Upper lobe of right lung (tissue), 1 donor: ENCODE data around the gene RNF39. TPM values are rescaled to one million over a fixed set of nuclear protein-coding genes. Genes with fewer than 3 reads are reported as not detected.
A peak's percentile ranks its signal among the peaks of the same experiment; 100 is the strongest.

Experiments used
- ATAC-seq: fragments of 200-7000 bp; cut with Tn5 transposase; one replicate; pipeline ENCODE4 v1.9.1; 2020; ENCODE audit warnings: mild to moderate bottlenecking, moderate library complexity
- DNase-seq: peaks from one replicate; pipeline ENCODE4 v3.0.0-alpha.2; 2020
- H3K27ac ChIP-seq: fragments of 200-600 bp; one replicate; pipeline ENCODE4 v1.8.0; 2022
- H3K27me3 ChIP-seq: fragments of 200-600 bp; one replicate; pipeline ENCODE4 v1.8.0; 2022; ENCODE audit warnings: mild to moderate bottlenecking
- H3K36me3 ChIP-seq: fragments of 200-600 bp; one replicate; pipeline ENCODE4 v1.8.0; 2022
- H3K4me1 ChIP-seq: fragments of 200-600 bp; one replicate; pipeline ENCODE4 v1.8.0; 2022
- H3K4me3 ChIP-seq: fragments of 200-600 bp; one replicate; pipeline ENCODE4 v1.8.0; 2022; ENCODE audit warnings: mild to moderate bottlenecking
- H3K9me3 ChIP-seq: fragments of 200-600 bp; one replicate; pipeline ENCODE4 v1.8.0; 2022
- CTCF ChIP-seq: fragments of 200-600 bp; IDR thresholded peaks from one replicate; pipeline ENCODE4 v1.8.0; 2022; ENCODE audit warnings: antibody characterized with exemption
- intact Hi-C: fragments of 100-400 bp; cut with DNase I; formaldehyde crosslinking; loops from one replicate; pipeline ENCODE4 v1.11.0; 2022
- total RNA-seq: library from RNA; stranded (reverse); fragmentation: NEBNext Ultra II Directional; extraction: Animal tissue kit (Norgen Biotek cat#: 25700); gene quantifications from one replicate; pipeline ENCODE4 v1.2.1, GENCODE V29; 2021
- donor health status: DM: no; HTN: yes; CAD: no; lungs with severe emphysema.

Gene RNF39
- total RNA-seq, 1 donor from 2014 or later = 2.4 TPM

DNA sequence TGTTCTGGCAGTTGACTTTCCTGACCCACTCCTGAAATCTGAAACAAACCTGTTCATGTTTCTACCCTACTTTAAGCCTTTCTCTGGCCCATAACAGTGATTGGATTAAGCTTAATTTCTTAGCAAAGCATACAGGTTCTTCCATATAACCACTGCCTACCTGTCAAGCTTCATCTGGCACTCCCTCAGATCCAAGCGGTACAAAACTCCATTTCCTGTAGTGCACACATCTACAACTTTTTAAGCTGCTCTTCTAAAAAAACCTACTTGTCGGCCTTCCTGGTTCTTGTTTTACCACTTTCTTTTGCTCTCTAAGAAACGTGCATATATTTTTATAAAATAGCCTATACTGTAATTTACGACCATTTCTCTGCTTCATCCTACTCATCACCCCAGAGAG, 9.5 kb downstream of the RNF39 start:
- no peak for TF ChIP-seq CTCF
- ATAC-seq (no peak), DNase-seq (no peak)
- intact Hi-C loops = no loop called here
- H3K27me3 ChIP-seq = no peaks in the 10 kb centered on the region
- peak overlapping the region; percentile 73 for H3K4me3 ChIP-seq
- peak overlapping the region; percentile 86 for H3K27ac ChIP-seq
- peaks cover 24% of the 10 kb centered on the region for H3K4me1 ChIP-seq
- H3K36me3 ChIP-seq = peaks cover 10% of the 10 kb centered on the region
- H3K9me3 ChIP-seq = no peaks in the 10 kb centered on the region

DNA sequence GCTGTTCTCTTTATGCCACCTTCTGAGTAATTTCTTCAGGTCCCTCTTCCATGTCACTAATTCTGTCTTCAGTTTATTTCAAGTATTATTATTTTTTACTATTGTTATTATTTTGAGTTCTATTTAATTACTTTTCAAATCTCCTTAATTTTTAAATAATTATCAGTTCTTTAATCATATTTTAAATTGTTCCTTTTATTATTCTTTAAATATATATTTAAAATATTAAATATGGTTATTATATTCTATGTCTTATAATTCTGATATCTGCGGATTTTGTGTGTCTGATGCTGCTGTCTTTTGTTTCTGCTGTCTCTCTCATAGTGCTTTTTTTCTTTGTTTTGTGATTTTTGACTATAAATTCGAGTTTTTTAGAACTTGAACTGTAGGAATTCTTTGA, 12.3 kb downstream of the RNF39 start:
- intact Hi-C loops = no loop called here
- no peak for TF ChIP-seq CTCF
- ATAC-seq (no peak), DNase-seq (no peak)
- Histone ChIP-seq H3K36me3 (peaks cover 4% of the 10 kb centered on the region), H3K27me3 (no peaks in the 10 kb centered on the region), H3K27ac (no peak overlapping the region), H3K9me3 (no peaks in the 10 kb centered on the region), H3K4me1 (peaks cover 32% of the 10 kb centered on the region), H3K4me3 (no peak overlapping the region)

DNA sequence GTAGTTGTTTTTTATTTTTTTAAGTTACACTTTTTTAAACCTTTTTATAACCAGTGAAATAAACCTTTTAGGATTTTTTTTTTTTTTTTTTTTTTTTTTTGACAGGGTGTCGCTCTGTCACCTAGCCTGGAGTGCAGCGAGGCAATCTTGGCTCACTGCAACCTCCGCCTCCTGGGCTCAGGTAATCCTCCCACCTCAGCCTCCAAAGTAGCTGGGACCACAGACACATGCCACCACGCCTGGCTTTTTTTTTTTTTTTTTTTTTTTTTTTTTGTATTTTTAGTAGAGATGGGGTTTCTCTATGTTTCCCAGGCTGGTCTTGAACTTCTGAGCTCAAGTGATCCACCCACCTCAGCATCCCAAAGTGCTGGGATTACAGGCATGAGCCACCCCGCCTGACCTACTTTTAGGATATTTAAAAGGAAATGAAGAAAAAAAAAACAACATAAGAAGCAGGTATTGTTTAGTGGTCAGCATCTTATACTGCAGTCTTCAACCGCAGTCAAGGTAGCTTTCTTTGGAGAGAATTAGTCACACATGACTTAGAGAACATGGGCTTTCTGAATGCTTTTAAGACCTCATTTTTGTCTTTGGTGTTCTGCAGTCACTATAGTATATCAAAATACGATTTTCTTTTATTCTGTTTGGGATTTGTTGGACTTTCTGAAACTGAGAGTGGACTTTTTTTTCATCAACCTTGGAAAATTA, 12.9 kb downstream of the RNF39 start:
- peak overlapping the region; percentile 78 for H3K4me3 ChIP-seq
- H3K36me3 ChIP-seq = peaks cover 9% of the 10 kb centered on the region
- no peak for DNase-seq
- no peaks in the 10 kb centered on the region for H3K9me3 ChIP-seq
- H3K27me3 ChIP-seq = no peaks in the 10 kb centered on the region
- peak overlapping the region; percentile 90 for H3K27ac ChIP-seq
- intact Hi-C loops = no loop called here
- H3K4me1 ChIP-seq = peaks cover 26% of the 10 kb centered on the region
- TF ChIP-seq CTCF = no peak
- no peak for ATAC-seq

DNA sequence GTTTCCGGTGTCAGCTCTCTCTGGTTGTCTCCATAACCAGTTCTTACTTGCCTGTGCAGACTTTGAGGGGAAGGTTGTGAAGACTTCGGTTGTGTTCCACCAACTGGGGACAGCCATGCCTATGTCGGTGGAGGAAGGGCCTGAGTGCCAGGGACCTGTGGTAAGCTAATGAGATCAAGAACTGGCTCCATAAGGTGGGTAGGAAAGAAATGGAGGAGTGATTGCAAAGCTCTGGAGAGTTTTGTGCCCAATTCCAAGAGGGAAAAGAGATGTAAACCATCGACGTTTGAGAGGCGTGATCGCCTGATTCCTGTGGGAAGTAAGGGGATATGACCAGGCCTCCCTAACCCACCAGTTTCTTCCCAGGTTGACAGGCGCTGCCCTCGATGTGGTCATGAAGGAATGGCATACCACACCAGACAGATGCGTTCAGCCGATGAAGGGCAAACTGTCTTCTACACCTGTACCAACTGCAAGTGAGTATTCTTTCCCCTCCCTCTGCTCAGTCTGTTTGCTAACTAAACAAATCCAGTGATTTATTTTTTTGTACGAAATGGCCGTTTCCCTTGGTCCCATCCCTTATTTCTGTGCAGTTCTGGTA, 13.6 kb downstream of the RNF39 start:
- Histone ChIP-seq H3K4me1 (peaks cover 26% of the 10 kb centered on the region), H3K36me3 (peaks cover 16% of the 10 kb centered on the region), H3K27me3 (no peaks in the 10 kb centered on the region), H3K4me3 (peak overlapping the region; percentile 78), H3K27ac (peak overlapping the region; percentile 90), H3K9me3 (no peaks in the 10 kb centered on the region)
- ATAC-seq = peak; percentile 22
- TF ChIP-seq CTCF = no peak
- intact Hi-C loops = no loop called here
- DNase-seq = no peak

DNA sequence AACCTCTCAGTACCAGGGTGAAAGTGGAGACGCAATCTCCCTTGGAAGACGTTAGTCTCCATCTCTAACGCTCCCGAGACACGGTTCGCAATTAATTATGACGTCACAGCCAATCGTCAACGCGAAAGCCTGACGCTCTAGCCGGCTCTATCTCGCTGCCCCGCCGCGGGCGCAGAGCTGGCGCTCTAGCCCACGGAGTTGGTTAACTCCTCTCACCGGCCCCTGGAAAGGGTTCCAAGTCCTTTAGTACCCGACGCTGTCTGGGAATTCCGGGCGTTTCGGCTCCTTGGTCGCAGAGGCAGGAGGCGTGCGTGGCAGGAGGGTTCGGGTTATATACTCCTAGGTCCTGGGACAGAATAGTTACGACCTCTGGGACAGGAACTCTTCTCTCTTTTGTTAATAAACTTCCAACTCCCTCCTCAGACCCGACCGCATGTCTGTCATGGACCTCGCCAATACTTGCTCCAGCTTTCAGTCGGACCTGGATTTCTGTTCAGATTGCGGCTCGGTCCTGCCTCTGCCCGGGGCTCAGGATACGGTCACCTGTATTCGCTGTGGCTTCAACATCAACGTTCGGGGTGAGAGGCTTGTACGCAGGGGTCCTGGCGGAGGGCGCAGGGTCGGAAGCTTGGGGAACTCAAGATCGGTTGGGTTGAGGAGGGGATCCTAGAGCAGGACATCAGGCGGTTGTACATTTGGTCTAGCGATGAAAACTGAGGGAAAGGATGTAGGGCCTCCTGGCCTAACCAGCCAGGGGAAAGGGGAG, 14.3 kb downstream of the RNF39 start, which contains the start of gene POLR1H:
Gene POLR1H, plus strand, starts transcription at position 174 of the 766 bp plus-strand sequence. Its CDS starts 260 bp downstream, at position 434.
- intact Hi-C loops = no loop called here

More for the DNA sequence above, 14.3 kb downstream of the RNF39 start, which contains the start of gene POLR1H:
- peaks cover 25% of the 10 kb centered on the region for H3K4me1 ChIP-seq
- peak within 1 kb of the TSS; percentile 90 for H3K27ac ChIP-seq
- DNase-seq = peak; percentile 95
- no peak for TF ChIP-seq CTCF
- H3K4me3 ChIP-seq = peak within 1 kb of the TSS; percentile 78
- H3K36me3 ChIP-seq = peaks cover 20% of the 10 kb centered on the region
- peak; percentile 98 for ATAC-seq
- no peaks in the 10 kb centered on the region for H3K27me3 ChIP-seq
- H3K9me3 ChIP-seq = no peaks in the 10 kb centered on the region
